SK-N-SH (cell line): ENCODE data around the gene TXLNA. TPM values are rescaled to one million over a fixed set of nuclear protein-coding genes. Genes with fewer than 3 reads are reported as not detected.

ENCODE experiments used
- CTCF ChIA-PET: fragments of 300-600, 350-600 bp; formaldehyde crosslinking; extraction: SDS; loops from one replicate; lab custom pipeline; 2021; lab: Yijun Ruan, JAX
- POLR2A ChIA-PET: fragments of 350-600 bp; sonication (Branson Sonifier 250); formaldehyde crosslinking; extraction: SDS; loops from one replicate; lab custom pipeline; 2020; ENCODE audit warnings: antibody characterized with exemption, inconsistent platforms; lab: Yijun Ruan, JAX
- DNase-seq: peaks from one replicate; pipeline ENCODE4 v3.0.0; 2012
- H2AFZ ChIP-seq: fragments of 200-600 bp; sonication (generic); 2 replicates; pipeline ENCODE4 v1.8.1; 2016; ENCODE audit warnings: antibody characterized with exemption, mild to moderate bottlenecking, low read depth
- H3F3A ChIP-seq: fragments of 200-600 bp; sonication (generic); replicated peaks from 2 replicates; pipeline ENCODE3; 2016; ENCODE audit warnings: antibody characterized with exemption, mild to moderate bottlenecking; ENCODE audit not compliant: insufficient read depth
- H3K27ac ChIP-seq, 2 experiments: fragments of 200-500 bp in 1 of 2; fragments of 200-600 bp in 1 of 2; sonication (Bioruptor generic) in 1 of 2; sonication (generic), shearing (Covaris generic) in 1 of 2; 2 replicates each; pipeline versions ENCODE4 v1.5.1 to v1.6.1; 2014 to 2016; ENCODE audit warnings: low read depth in 2 of 2, inconsistent platforms in 1 of 2, low read length in 1 of 2, mild to moderate bottlenecking in 1 of 2, mixed read lengths in 1 of 2
- H3K27me3 ChIP-seq: fragments of 200-600 bp; sonication (generic), shearing (Covaris generic); 2 replicates; pipeline ENCODE4 v1.6.1; 2016; ENCODE audit warnings: mixed run types; ENCODE audit not compliant: insufficient read depth
- H3K36me3 ChIP-seq, 2 experiments: fragments of 200-500 bp in 1 of 2; fragments of 200-600 bp in 1 of 2; sonication (Bioruptor generic) in 1 of 2; sonication (generic) in 1 of 2; replicated peaks in 1 of 2; 2 replicates each; pipeline versions ENCODE3 to v1.5.1; 2014 to 2016; ENCODE audit warnings: low read length in 1 of 2, mild to moderate bottlenecking in 1 of 2; ENCODE audit not compliant: insufficient read depth in 2 of 2, control insufficient read depth in 1 of 2
- H3K4me1 ChIP-seq, 2 experiments: fragments of 200-500 bp in 1 of 2; fragments of 200-600 bp in 1 of 2; sonication (Bioruptor generic) in 1 of 2; sonication (generic), shearing (Covaris generic) in 1 of 2; 2 replicates each; pipeline versions ENCODE4 v1.5.1 to v1.6.1; 2014 to 2016; ENCODE audit warnings: low read depth in 1 of 2, low read length in 1 of 2, mixed run types in 1 of 2; ENCODE audit not compliant: insufficient read depth in 2 of 2, control insufficient read depth in 1 of 2
- H3K4me2 ChIP-seq: fragments of 200-600 bp; sonication (generic), shearing (Covaris generic); 2 replicates; pipeline ENCODE4 v1.6.1; 2017; ENCODE audit warnings: mixed run types
- H3K4me3 ChIP-seq, 2 experiments: fragments of 200-500 bp in 1 of 2; fragments of 200-600 bp in 1 of 2; sonication (Bioruptor generic) in 1 of 2; sonication (generic), shearing (Covaris generic) in 1 of 2; 2 replicates each; pipeline versions ENCODE4 v1.5.1 to v1.8.1; 2014 to 2016; ENCODE audit warnings: low read depth in 2 of 2, inconsistent platforms in 1 of 2, low read length in 1 of 2, mild to moderate bottlenecking in 1 of 2, mixed read lengths in 1 of 2, moderate library complexity in 1 of 2
- H3K79me2 ChIP-seq: fragments of 200-600 bp; sonication (generic); 2 replicates; pipeline ENCODE4 v1.8.1; 2017; ENCODE audit warnings: mild to moderate bottlenecking; ENCODE audit not compliant: insufficient read depth
- H3K9ac ChIP-seq: fragments of 200-600 bp; sonication (generic); 2 replicates; pipeline ENCODE4 v1.6.1; 2017; ENCODE audit warnings: mixed run types
- H3K9me2 ChIP-seq: fragments of 200-600 bp; sonication (generic); 2 replicates; pipeline ENCODE4 v1.6.1; 2017; ENCODE audit warnings: mixed run types
- H3K9me3 ChIP-seq: fragments of 200-600 bp; sonication (generic); 2 replicates; pipeline ENCODE4 v1.6.1; 2017; ENCODE audit warnings: mixed run types, mild to moderate bottlenecking, moderate library complexity
- H4K20me1 ChIP-seq: fragments of 200-600 bp; sonication (generic); 2 replicates; pipeline ENCODE4 v1.6.1; 2017; ENCODE audit warnings: mild to moderate bottlenecking, mixed run types; ENCODE audit not compliant: insufficient read depth
- FOSL2 ChIP-seq: IDR thresholded peaks from 2 replicates; pipeline ENCODE4 v1.4.0; 2012; ENCODE audit warnings: low read depth, mild to moderate bottlenecking, moderate library complexity, borderline replicate concordance
- JUND ChIP-seq: IDR thresholded peaks from 2 replicates; pipeline ENCODE4 v1.4.0; 2012
- WGBS: methylation state at CpG from one replicate; pipeline ENCODE4 v1.1.6; 2017; ENCODE audit warnings: low lambda C conversion rate; 5-methylcytosine and 5-hydroxymethylcytosine counted together
- polyA plus RNA-seq, 3 experiments: library from polyadenylated mRNA; depleted of rRNA; stranded (reverse); fragments of >200 nt; gene quantifications; 2 replicates each; pipeline ENCODE4 v1.2.3, GENCODE V29; 2012
- TF ChIP-seq, protein P1 (sequence below): IDR thresholded peaks from 2 replicates; pipeline ENCODE4 v1.4.0; 2012; ENCODE audit warnings: low read depth, borderline replicate concordance
- TF ChIP-seq, protein P2 (sequence below): IDR thresholded peaks from 2 replicates; pipeline ENCODE4 v1.6.1; 2012; ENCODE audit warnings: mild to moderate bottlenecking, low read depth, low read length, moderate library complexity
- TF ChIP-seq, protein P3 (sequence below): IDR thresholded peaks from 2 replicates; pipeline ENCODE4 v1.4.0; 2012; ENCODE audit warnings: low read depth, borderline replicate concordance
- TF ChIP-seq, protein P4 (sequence below): IDR thresholded peaks from 2 replicates; pipeline ENCODE4; 2012

TXLNA gene
- polyA plus RNA-seq, 1 of the 3 experiments (the other 2 are of a cell fraction) = 26.4 TPM

DNA sequence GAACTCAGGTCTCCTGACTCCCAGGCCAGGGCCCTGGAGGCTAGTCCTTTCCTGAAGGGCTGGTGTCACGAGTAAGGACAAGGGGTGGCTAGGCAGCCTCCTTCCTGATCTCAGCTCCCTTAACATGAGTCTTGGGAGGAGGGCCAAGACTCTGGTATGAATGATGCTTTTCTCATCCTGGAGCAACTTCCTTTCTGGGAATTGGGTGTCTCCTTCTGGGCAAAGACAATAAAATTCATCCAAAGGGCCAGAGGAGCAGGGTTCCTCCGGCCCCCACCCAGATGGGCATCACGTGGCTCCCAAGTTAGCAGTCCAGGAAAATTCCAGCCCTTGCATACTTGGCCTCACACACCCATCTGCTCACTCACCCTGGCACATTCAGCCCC is 67.4 kb downstream of the TXLNA start, which contains the start of gene FAM167B:
Gene FAM167B, plus strand, starts transcription at position 335 of the 386 bp plus-strand sequence. CDS start 200 bp downstream, outside the sequence.
- POLR2A ChIA-PET = interaction anchor here (0.5 kb wide), 1 partner anchor 9 kb away, joined by 3 read pairs; no protein-coding TSS in a partner anchor
- no peaks in the 10 kb centered on the region for H4K20me1 ChIP-seq
- no peaks in the 10 kb centered on the region for H3K9me2 ChIP-seq
- H2AFZ ChIP-seq = peak within 1 kb of the TSS; percentile 19; the same call in 1 of the 2 replicates
- DNase-seq = no peak
- CTCF ChIA-PET = interaction anchor here (1.0 to 5.4 kb wide), 8 partner anchors 8 to 59 kb away, joined by 3 to 45 read pairs (median 6); partner anchors contain the start of gene CCDC28B
- H3K36me3 ChIP-seq = no peaks in the 10 kb centered on the region
- peaks cover 7 to 10% of the 10 kb centered on the region in 2 experiments; a peak in 3 of 4 replicates for H3K4me1 ChIP-seq
- H3K27ac ChIP-seq = no peak within 1 kb of the TSS
- no peaks in the 10 kb centered on the region for H3K27me3 ChIP-seq
- no peak for TF ChIP-seq FOSL2
- TF ChIP-seq, protein P1, sequence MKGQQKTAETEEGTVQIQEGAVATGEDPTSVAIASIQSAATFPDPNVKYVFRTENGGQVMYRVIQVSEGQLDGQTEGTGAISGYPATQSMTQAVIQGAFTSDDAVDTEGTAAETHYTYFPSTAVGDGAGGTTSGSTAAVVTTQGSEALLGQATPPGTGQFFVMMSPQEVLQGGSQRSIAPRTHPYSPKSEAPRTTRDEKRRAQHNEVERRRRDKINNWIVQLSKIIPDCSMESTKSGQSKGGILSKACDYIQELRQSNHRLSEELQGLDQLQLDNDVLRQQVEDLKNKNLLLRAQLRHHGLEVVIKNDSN = peak; percentile 43; the same call in 1 of the 2 replicates
- H3K9me3 ChIP-seq = no peaks in the 10 kb centered on the region
- no CpG with 5 or more reads among the region's 3 CpGs for WGBS
- no peak within 1 kb of the TSS for H3K9ac ChIP-seq
- peaks cover 3% of the 10 kb centered on the region for H3F3A ChIP-seq
- no peaks in the 10 kb centered on the region for H3K79me2 ChIP-seq
- peak within 1 kb of the TSS; percentile 44; the same call in 1 of the 2 replicates for H3K4me2 ChIP-seq
- H3K4me3 ChIP-seq = peak within 1 kb of the TSS in 1 of 2 experiments; percentile 47; a peak in 1 of 4 replicates

DNA sequence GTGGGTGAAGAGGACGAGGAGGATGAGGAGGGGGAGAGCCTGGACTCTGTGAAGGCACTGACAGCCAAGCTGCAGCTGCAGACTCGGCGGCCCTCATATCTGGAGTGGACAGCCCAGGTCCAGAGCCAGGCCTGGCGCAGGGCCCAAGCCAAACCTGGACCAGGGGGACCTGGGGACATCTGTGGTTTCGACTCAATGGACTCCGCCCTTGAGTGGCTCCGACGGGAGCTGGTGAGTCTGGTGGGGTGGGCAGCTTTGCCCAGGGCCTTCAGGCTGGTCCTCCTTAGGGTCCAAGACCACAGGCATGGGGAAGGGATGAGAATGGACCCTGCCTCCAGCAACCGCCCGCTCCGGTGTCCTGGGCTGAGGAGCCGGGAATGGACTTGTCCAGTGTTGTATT is 68.0 kb downstream of the TXLNA start:
- Histone ChIP-seq H3K79me2 (no peaks in the 10 kb centered on the region), H3K9ac (no peak overlapping the region), H3K27me3 (no peaks in the 10 kb centered on the region), H3K9me3 (no peaks in the 10 kb centered on the region), H3F3A (peaks cover 3% of the 10 kb centered on the region), H3K4me3 (no peak overlapping the region), H3K27ac (no peak overlapping the region), H2AFZ (no peak overlapping the region), H3K4me2 (peak overlapping the region; percentile 44; the same call in 1 of the 2 replicates), H3K9me2 (no peaks in the 10 kb centered on the region), H3K4me1 (peaks cover 5 to 10% of the 10 kb centered on the region in 2 experiments; a peak in 3 of 4 replicates), H4K20me1 (no peaks in the 10 kb centered on the region), H3K36me3 (no peaks in the 10 kb centered on the region)
- ChIA-PET POLR2A (interaction anchor here (0.5 kb wide), 1 partner anchor 10 kb away, joined by 3 read pairs; no protein-coding TSS in a partner anchor), CTCF (interaction anchor here (1.0 to 5.4 kb wide), 17 partner anchors 9 to 83 kb away, joined by 3 to 45 read pairs (median 6); partner anchors contain the start of genes CCDC28B and IQCC)
- 86% methylated on average over 4 of the region's 12 CpGs for WGBS
- TF ChIP-seq, protein P2, sequence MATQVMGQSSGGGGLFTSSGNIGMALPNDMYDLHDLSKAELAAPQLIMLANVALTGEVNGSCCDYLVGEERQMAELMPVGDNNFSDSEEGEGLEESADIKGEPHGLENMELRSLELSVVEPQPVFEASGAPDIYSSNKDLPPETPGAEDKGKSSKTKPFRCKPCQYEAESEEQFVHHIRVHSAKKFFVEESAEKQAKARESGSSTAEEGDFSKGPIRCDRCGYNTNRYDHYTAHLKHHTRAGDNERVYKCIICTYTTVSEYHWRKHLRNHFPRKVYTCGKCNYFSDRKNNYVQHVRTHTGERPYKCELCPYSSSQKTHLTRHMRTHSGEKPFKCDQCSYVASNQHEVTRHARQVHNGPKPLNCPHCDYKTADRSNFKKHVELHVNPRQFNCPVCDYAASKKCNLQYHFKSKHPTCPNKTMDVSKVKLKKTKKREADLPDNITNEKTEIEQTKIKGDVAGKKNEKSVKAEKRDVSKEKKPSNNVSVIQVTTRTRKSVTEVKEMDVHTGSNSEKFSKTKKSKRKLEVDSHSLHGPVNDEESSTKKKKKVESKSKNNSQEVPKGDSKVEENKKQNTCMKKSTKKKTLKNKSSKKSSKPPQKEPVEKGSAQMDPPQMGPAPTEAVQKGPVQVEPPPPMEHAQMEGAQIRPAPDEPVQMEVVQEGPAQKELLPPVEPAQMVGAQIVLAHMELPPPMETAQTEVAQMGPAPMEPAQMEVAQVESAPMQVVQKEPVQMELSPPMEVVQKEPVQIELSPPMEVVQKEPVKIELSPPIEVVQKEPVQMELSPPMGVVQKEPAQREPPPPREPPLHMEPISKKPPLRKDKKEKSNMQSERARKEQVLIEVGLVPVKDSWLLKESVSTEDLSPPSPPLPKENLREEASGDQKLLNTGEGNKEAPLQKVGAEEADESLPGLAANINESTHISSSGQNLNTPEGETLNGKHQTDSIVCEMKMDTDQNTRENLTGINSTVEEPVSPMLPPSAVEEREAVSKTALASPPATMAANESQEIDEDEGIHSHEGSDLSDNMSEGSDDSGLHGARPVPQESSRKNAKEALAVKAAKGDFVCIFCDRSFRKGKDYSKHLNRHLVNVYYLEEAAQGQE = no peak
- no peak for TF ChIP-seq JUND
- TF ChIP-seq, protein P3, sequence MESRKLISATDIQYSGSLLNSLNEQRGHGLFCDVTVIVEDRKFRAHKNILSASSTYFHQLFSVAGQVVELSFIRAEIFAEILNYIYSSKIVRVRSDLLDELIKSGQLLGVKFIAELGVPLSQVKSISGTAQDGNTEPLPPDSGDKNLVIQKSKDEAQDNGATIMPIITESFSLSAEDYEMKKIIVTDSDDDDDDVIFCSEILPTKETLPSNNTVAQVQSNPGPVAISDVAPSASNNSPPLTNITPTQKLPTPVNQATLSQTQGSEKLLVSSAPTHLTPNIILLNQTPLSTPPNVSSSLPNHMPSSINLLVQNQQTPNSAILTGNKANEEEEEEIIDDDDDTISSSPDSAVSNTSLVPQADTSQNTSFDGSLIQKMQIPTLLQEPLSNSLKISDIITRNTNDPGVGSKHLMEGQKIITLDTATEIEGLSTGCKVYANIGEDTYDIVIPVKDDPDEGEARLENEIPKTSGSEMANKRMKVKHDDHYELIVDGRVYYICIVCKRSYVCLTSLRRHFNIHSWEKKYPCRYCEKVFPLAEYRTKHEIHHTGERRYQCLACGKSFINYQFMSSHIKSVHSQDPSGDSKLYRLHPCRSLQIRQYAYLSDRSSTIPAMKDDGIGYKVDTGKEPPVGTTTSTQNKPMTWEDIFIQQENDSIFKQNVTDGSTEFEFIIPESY = no peak
- no peak for TF ChIP-seq FOSL2
- TF ChIP-seq, protein P4, sequence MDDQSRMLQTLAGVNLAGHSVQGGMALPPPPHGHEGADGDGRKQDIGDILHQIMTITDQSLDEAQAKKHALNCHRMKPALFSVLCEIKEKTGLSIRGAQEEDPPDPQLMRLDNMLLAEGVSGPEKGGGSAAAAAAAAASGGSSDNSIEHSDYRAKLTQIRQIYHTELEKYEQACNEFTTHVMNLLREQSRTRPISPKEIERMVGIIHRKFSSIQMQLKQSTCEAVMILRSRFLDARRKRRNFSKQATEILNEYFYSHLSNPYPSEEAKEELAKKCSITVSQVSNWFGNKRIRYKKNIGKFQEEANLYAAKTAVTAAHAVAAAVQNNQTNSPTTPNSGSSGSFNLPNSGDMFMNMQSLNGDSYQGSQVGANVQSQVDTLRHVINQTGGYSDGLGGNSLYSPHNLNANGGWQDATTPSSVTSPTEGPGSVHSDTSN = no peak
- DNase-seq = no peak

Other genes with a start within 250 kb of the TXLNA start
- 41.7 and 46.7 TPM in 2 replicates for gene PTP4A2, start 241.3 kb upstream of the TXLNA start, polyA plus RNA-seq (2012; rRNA removed)
- 37.7 and 52.8 TPM in 2 replicates for gene KHDRBS1, start 165.8 kb upstream of the TXLNA start, polyA plus RNA-seq (2012; rRNA removed)
- 24.4 and 25.1 TPM in 2 replicates for gene TMEM39B, start 106.7 kb upstream of the TXLNA start, polyA plus RNA-seq (2012; rRNA removed)
- gene KPNA6, start 71.6 kb upstream of the TXLNA start, polyA plus RNA-seq (2012; rRNA removed) = 13.1 and 18.4 TPM in 2 replicates
- 18.8 and 26.3 TPM in 2 replicates for gene CCDC28B, start 20.9 kb downstream of the TXLNA start, polyA plus RNA-seq (2012; rRNA removed)
- 2.4 and 2.9 TPM in 2 replicates for gene IQCC, start 26.0 kb downstream of the TXLNA start, polyA plus RNA-seq (2012; rRNA removed)
- gene DCDC2B, start 29.4 kb downstream of the TXLNA start, polyA plus RNA-seq (2012; rRNA removed) = not detected in 2 replicates
- 31.8 and 31.9 TPM in 2 replicates for gene TMEM234, start 42.7 kb downstream of the TXLNA start, polyA plus RNA-seq (2012; rRNA removed)
- gene EIF3I, start 42.7 kb downstream of the TXLNA start, polyA plus RNA-seq (2012; rRNA removed) = 463 and 479 TPM in 2 replicates
- 1.2 and 1.6 TPM in 2 replicates for gene FAM167B, start 67.5 kb downstream of the TXLNA start, polyA plus RNA-seq (2012; rRNA removed)
- gene LCK, start 71.6 kb downstream of the TXLNA start, polyA plus RNA-seq (2012; rRNA removed) = not detected in 2 replicates
- 172 and 226 TPM in 2 replicates for gene HDAC1, start 112.4 kb downstream of the TXLNA start, polyA plus RNA-seq (2012; rRNA removed)
- 254 and 275 TPM in 2 replicates for gene MARCKSL1, start 156.6 kb downstream of the TXLNA start, polyA plus RNA-seq (2012; rRNA removed)
- gene FAM229A, start 182.8 kb downstream of the TXLNA start, polyA plus RNA-seq (2012; rRNA removed) = 8.0 and 10.0 TPM in 2 replicates
- 0.28 and 0.86 TPM in 2 replicates for gene TSSK3, start 182.9 kb downstream of the TXLNA start, polyA plus RNA-seq (2012; rRNA removed)
- gene BSDC1, start 214.8 kb downstream of the TXLNA start, polyA plus RNA-seq (2012; rRNA removed) = 51.0 and 65.7 TPM in 2 replicates